NCI-H510A (cell line): ENCODE measurements around the gene RPL18.
"Not testable (repeated sequence)": the region's sequence is repeated elsewhere in the genome, so short reads cannot be mapped to it uniquely, and the experiment has no call there.

Source experiments
- DNase-seq: peaks from one replicate; lab custom pipeline; 2025; lab: John Stamatoyannopoulos, UW

Gene RPL18

GRCh38 chr19:48644355-48644754 is 25.4 kb upstream of the RPL18 start:
- no peak for DNase-seq

- no peak for DNase-seq
Measured at GRCh38 chr19:48642862-48643261, 23.9 kb upstream of the RPL18 start.

DNA sequence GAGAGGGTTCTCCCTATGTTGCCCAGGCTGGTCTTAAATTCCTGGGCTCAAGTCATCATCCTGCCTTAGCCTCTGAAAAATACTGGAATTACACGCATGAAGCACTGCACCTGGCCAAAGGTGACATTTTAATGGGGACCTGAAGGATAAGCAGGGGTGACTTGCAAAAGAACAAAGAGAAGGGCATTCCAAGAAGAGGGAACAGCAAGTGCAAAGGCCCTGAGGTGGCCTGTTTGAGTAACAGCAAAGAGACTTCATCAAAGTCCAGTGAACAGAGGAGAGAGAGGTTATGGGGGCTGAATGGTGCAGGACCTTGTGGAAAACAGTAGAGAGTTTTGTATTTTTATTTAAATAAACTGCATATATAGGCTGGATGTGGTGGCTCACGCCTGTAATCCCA is 22.9 kb upstream of the RPL18 start:
- DNase-seq, result no peak

DNA sequence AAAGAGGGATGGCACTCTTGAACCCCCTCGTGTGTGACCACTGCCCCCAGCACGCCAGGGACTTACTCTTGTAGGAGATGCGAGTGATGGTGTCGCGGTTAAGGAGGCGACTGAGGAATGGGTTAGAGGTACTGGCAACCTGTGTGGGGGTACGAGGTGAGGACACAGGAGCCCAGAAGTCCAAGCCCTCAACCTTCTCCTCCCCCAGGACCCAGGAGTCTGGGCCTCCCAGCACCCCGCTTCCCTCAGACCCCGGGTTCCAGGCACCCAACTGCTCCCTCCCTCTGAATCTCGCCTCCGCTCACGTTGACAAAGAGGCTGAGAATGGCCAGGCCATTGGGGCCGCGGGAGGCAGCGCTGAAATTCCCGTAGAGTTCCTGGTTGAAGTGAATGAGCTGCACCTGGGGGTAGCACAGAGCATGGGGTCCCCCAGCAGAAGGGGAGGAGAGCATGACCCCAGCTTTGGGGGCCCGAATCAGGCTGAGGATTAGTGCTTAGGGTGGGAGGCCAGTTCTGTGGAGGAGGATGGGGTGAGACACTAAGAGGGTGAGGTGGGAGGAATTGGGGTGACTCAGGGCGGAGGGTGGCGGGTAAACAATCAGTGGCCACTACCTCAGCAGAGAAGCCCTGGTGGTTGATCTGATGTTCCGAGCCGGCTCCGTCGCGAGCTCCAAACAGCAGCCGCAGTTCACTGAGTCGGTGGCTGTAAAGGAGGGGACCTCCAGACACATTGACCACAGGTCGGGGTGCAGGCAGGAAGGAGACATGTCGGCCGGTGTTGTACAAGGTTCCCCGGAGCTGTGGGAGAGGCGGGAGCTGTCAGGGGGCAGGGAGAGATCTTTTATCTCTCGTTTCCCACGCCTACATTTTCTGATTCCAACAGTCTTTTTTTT is 20.8 kb upstream of the RPL18 start:
- no peak for DNase-seq

DNA sequence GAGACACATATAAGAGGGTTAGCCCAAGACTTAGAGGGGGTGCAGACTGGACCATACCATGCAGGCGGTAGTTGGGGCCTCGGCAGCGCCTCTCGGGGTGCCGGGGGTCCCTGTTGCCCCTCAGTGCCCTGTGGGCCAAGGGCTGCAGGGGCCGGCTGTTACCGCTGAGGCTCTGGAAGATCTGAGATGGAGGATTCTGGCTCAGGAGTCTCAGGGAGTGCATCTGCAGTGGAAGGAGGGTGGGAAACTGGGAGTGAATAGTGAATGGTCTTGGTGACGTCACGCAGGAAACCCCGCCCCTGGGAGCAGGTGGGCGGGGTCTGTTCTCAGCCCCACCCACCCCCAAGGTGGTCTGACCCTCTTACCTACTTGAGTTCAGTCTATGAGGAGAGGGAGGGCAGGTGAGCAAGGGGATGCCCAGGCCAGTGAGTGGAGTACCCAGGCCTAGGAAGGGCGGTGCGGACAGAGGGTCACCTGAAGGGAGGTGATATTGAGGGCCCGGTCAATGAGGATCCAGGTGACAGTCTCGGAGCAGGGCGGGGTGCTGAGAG is 19.9 kb upstream of the RPL18 start:
- no peak for DNase-seq

DNA sequence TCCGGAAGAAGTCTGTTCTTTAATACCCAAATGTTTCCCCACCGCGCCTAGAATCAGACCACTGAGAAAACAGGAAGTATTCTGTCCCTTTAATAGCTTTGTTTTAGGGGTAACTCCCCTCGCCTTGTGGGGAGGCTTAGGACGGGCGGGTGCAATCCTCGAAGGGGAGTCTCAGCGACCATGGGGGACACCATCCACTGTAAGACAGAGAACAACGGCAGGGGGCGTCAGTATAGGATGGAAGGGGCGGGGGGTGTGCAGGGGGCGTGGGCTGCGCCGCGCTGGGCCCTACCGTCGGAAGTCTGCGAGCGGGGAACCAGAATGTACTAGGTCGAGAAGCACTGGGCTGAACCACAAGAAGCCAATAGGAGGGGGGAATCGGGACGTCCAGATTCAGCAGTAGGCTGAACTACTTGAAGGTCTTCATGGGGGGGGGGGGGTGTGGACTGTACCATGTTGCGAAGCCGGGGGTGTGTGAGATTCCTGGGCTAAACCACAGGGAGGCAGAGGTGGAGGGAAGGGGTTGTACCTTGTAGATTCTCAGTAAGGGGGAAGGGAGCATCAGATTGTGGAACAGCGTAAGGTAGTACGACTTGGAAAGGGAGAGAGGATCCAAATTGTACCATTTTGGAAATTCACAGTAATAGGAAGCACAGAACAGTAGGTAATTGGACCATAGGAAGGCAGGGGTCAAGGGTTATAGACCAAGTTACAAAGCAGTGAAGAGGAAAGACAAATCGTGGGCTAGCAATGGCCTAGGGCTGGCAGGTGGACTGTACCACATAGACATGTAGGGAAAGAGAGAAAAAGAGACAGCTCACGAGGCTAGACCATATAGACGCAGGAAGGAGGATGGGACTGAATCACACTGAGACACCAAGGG is 19.2 kb upstream of the RPL18 start:
- DNase-seq, result peak; percentile 89

DNA sequence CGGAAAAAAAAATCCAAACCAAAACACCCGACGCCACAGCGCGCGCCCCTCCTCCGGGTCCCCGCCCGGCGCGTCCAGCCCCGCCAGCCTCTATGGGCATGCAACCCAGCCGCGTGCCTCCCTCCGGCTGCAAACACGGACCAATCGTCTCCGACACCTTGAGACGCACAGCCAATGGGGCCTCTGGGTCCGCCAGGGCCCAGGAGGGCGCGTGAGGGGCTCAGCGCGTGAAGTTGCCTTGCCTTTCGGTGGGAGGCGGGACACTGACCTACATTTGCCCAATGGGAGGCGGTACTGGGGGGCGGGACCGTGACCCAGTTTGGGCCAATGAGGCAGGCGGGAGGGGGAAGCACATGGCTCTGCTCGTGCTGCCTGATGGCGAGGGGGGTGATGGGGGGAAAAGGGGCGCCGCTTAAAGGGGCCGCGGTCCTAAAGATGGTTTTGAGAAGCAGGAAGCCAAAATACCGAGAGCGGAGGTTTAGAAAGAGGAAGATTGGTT is 18.5 kb upstream of the RPL18 start:
- DNase-seq, result peak; percentile 99

DNA sequence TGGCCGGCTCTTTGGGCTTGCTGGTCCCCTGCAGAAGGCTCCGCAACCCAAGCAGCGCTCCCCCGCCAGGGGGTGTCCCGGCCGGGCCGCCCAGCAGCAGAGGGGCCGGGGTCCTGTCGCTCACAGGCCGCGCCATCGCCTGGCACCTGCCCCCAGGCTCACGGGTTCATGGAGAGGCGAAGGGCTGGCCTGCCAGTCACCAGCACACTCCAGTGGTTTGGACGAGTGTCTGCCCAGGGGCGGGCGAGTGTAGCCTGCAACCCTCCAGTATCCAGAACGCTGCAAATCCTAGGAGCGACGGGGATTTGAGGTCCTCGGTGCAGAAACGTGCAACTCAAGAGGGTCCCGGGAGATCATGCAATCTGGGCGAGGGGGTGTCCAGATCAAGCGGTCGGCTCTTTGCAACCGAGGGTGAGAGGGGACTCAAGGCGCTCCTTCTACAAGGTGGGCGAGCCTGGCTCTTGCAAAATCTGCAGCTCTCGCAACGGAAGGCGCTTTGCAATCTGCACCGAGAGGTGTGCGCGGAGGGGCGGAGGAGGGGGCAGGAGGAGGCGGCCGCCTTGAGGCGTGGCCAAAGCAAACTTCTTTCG is 18.0 kb upstream of the RPL18 start, which contains the start of gene DBP:
Gene DBP (minus strand): TSS at position 521 of the 590 bp plus-strand sequence. CDS start 385 bp downstream, at position 136.
- DNase-seq, result peak; percentile 46

DNA sequence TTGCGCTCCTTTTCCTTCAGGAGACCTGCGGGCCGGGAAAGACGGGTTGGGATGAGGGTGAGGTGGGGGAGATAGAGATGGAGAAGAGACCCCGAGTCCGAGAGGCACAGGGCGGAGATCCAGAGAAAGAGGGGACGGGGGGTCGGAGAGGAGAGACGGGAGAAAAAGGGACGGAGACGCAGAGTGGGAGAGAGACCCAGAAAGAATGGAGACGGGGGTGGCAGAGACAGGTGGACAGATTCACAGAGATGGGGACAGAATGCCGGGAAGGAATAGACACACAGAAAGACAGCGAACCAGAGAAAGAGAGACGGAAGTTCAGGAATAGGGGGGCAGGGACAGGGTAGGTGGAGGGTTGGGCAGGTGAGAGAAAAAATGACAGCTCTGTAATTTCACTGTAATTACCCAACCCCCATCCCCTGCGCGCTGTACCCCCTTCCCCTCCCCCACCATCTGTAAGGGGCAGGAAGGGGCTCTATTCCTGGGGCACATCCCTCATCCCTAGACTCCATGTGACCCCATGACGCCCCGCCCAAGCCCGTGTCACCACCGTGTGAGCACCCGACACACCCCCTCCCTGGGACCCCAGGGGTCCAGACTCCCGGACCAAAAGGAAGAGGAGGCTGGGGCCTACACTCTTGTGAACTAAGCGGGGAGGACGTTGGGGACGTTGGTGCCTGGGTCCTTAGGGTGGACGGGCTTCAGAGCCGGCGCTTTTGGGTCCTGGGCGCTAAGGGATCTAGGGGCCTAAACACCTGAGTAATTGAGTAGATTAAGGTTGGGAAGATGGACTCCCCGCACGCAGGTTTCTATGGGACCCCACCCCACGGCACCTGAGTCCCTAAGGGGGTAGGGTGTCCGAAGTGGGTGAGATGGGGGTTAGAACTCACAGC is 17.2 kb upstream of the RPL18 start:
- DNase-seq, result no peak

- peak; percentile 65 for DNase-seq
Measured at GRCh38 chr19:48635263-48635965, 16.4 kb upstream of the RPL18 start.

GRCh38 chr19:48634424-48635262 is 15.7 kb upstream of the RPL18 start:
- peak; percentile 98 for DNase-seq

- DNase-seq, result no peak
Measured at GRCh38 chr19:48634036-48634342, 15.0 kb upstream of the RPL18 start.

- DNase-seq, result no peak
Measured at GRCh38 chr19:48633148-48634035, 14.4 kb upstream of the RPL18 start.

- DNase-seq, result no peak
Measured at GRCh38 chr19:48632692-48633147, 13.7 kb upstream of the RPL18 start.

DNA sequence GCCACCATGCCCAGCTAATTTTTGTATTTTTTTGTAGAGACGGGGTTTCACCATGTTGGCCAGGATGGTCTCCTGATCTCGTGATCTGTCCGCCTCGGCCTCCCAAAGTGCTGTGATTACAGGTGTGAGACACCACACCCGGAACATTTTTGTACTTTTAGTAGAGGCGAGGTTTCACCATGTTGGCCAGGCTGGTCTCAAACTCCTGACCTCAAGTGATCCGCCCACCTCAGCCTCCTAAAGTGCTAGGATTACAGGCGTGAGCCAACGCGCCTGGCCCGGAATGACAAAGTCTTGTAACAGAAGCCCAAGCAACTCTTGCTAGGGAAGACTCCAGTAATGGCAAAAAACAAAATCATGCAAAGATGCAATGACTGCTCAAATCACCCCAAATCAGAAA is 13.3 kb upstream of the RPL18 start:
- DNase-seq, result not testable (repeated sequence)

DNA sequence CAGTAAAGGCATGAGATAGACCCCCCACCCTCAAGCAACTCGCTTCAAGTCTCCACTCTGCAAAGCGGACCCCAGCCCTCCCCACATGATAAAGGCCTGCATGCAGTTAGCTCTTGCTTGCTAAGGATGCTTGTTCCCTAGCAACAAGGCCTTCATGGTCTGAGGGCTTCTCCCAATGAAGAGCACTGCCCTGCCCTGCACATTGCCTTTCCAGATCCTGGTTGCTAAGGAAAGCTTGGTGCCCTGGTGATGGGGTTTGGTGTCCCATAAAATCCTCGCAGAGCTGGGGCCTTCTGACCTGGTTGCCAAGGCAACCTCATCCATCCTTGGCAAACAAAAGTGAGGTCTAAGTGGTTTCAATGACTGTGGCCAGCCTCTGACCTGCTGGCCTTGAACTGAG is 12.2 kb upstream of the RPL18 start:
- DNase-seq, result no peak

GRCh38 chr19:48630296-48631063 is 11.5 kb upstream of the RPL18 start:
- DNase-seq, result no peak
